Breast epithelium (tissue), 4 donors: Measurements from ENCODE around the gene SMIM1. TPM values are rescaled to one million over a fixed set of nuclear protein-coding genes. Genes with fewer than 3 reads are reported as not detected.
A peak's percentile ranks its signal among the peaks of the same experiment; 100 is the strongest.

Experiments used
- DNase-seq, 2 donors: peaks; one replicate each; pipeline ENCODE4 v3.0.0-alpha.2; 2019; ENCODE audit warnings: low spot score in 2 of 2
- H3K27ac ChIP-seq, 2 donors: fragments of 200-600 bp; sonication (generic) in 1 of 2; one replicate each; pipeline ENCODE4 v1.5.1; 2016 to 2019; ENCODE audit warnings: mild to moderate bottlenecking in 1 of 2
- H3K27me3 ChIP-seq, 2 donors: fragments of 200-600 bp; sonication (generic) in 1 of 2; one replicate each; pipeline versions ENCODE4 v1.5.1 to v1.6.0; 2017 to 2019; ENCODE audit warnings: control low read depth in 1 of 2, mild to moderate bottlenecking in 1 of 2
- H3K36me3 ChIP-seq: fragments of 200-600 bp; one replicate; pipeline ENCODE4 v1.5.1; 2019
- H3K4me1 ChIP-seq, 2 donors: fragments of 200-600 bp; sonication (generic); one replicate each; pipeline ENCODE4 v1.5.1; 2016 to 2019; ENCODE audit warnings: control low read depth in 1 of 2
- H3K4me3 ChIP-seq, 3 donors: fragments of 200-600 bp; sonication (generic); 1 replicate in 2 of 3; 2 replicates in 1 of 3; pipeline ENCODE4 v1.5.1; 2016 to 2019; ENCODE audit warnings: mild to moderate bottlenecking in 3 of 3, moderate library complexity in 2 of 3
- H3K9me3 ChIP-seq, 2 donors: fragments of 200-600 bp; sonication (generic) in 1 of 2; one replicate each; pipeline ENCODE4 v1.5.1; 2016 to 2019; ENCODE audit warnings: control low read depth in 1 of 2
- CTCF ChIP-seq, 3 donors: fragments of 450-650 bp; IDR thresholded peaks; one replicate each; pipeline ENCODE4 v1.5.1; 2016 to 2017; ENCODE audit warnings: antibody characterized with exemption in 3 of 3, mild to moderate bottlenecking in 3 of 3, moderate library complexity in 3 of 3
- POLR2A ChIP-seq: fragments of 450-650 bp; IDR thresholded peaks from one replicate; pipeline ENCODE4 v1.6.1; 2016; ENCODE audit warnings: antibody characterized with exemption, mild to moderate bottlenecking, moderate library complexity
- POLR2AphosphoS5 ChIP-seq, 3 donors: sonication (generic); formaldehyde crosslinking; IDR thresholded peaks; one replicate each; pipeline ENCODE4 v1.6.1; 2017; ENCODE audit warnings: antibody characterized with exemption in 3 of 3
- intact Hi-C: fragments of 100-400 bp; cut with DNase I; formaldehyde crosslinking; loops from one replicate; pipeline ENCODE4 v1.15.1; 2023; ENCODE audit warnings: low total_unique reads
- total RNA-seq, 3 donors: library from RNA; depleted of rRNA; stranded (reverse); fragments of >200 nt; gene quantifications; one replicate each; pipeline ENCODE4 v1.1.0, GENCODE V29; 2016

The SMIM1 gene
- total RNA-seq, 3 donors from 2014 or later: 1.3 to 4.7 (median 4.6) TPM

- H3K4me3 ChIP-seq: no peak overlapping the region
- H3K4me1 ChIP-seq: no peaks in the 10 kb centered on the region
- H3K27me3 ChIP-seq: no peaks in the 10 kb centered on the region
- DNase-seq: no peak
- H3K27ac ChIP-seq: no peak overlapping the region
- intact Hi-C loops: no loop called here
- H3K9me3 ChIP-seq: no peaks in the 10 kb centered on the region
- TF ChIP-seq CTCF (IDR thresholded peaks at IDR 0.05) (no peak), POLR2A (no peak), POLR2AphosphoS5 (IDR thresholded peaks at IDR 0.05) (no peak)
- peaks cover under 1% of the 10 kb centered on the region for H3K36me3 ChIP-seq
These were observed 47.8 kb downstream of the SMIM1 start for GRCh38 chr1:3820316-3820715.

- no peak overlapping the region for H3K27ac ChIP-seq
- H3K36me3 ChIP-seq: peaks cover 8% of the 10 kb centered on the region
- no peaks in the 10 kb centered on the region for H3K4me1 ChIP-seq
- H3K27me3 ChIP-seq: no peaks in the 10 kb centered on the region
- no peaks in the 10 kb centered on the region for H3K9me3 ChIP-seq
- no peak overlapping the region for H3K4me3 ChIP-seq
- DNase-seq: no peak
- TF ChIP-seq POLR2A: no peak
- no peak for TF ChIP-seq POLR2AphosphoS5 (IDR thresholded peaks at IDR 0.05)
- no peak for TF ChIP-seq CTCF (IDR thresholded peaks at IDR 0.05)
- intact Hi-C loops: no loop called here
These were observed 48.5 kb downstream of the SMIM1 start for GRCh38 chr1:3821004-3821403.

- H3K4me3 ChIP-seq: no peak overlapping the region
- H3K27ac ChIP-seq: no peak overlapping the region
- intact Hi-C loops: no loop called here
- peaks cover 9% of the 10 kb centered on the region for H3K36me3 ChIP-seq
- no peak for TF ChIP-seq POLR2A
- TF ChIP-seq CTCF (IDR thresholded peaks at IDR 0.05): no peak
- TF ChIP-seq POLR2AphosphoS5 (IDR thresholded peaks at IDR 0.05): no peak
- no peaks in the 10 kb centered on the region for H3K9me3 ChIP-seq
- no peaks in the 10 kb centered on the region for H3K27me3 ChIP-seq
- no peak for DNase-seq
- H3K4me1 ChIP-seq: no peaks in the 10 kb centered on the region
These were observed 48.9 kb downstream of the SMIM1 start for GRCh38 chr1:3821447-3821846.

GRCh38 chr1:3821908-3822307 is 49.4 kb downstream of the SMIM1 start:
- H3K4me3 ChIP-seq: no peak overlapping the region
- H3K9me3 ChIP-seq: no peaks in the 10 kb centered on the region
- TF ChIP-seq CTCF (IDR thresholded peaks at IDR 0.05) (no peak), POLR2A (no peak), POLR2AphosphoS5 (IDR thresholded peaks at IDR 0.05) (no peak)
- no peak overlapping the region for H3K27ac ChIP-seq
- intact Hi-C loops: no loop called here
- H3K36me3 ChIP-seq: peaks cover 9% of the 10 kb centered on the region
- no peaks in the 10 kb centered on the region for H3K27me3 ChIP-seq
- no peak for DNase-seq
- H3K4me1 ChIP-seq: no peaks in the 10 kb centered on the region

GRCh38 chr1:3822421-3822820 is 49.9 kb downstream of the SMIM1 start:
- Histone ChIP-seq H3K4me1 (no peaks in the 10 kb centered on the region), H3K27ac (no peak overlapping the region), H3K36me3 (peaks cover 9% of the 10 kb centered on the region), H3K9me3 (no peaks in the 10 kb centered on the region), H3K4me3 (no peak overlapping the region), H3K27me3 (no peaks in the 10 kb centered on the region)
- no peak for TF ChIP-seq POLR2AphosphoS5 (IDR thresholded peaks at IDR 0.05)
- TF ChIP-seq CTCF (IDR thresholded peaks at IDR 0.05): no peak
- no peak for TF ChIP-seq POLR2A
- peak in 1 of 2 donors; percentile 12 for DNase-seq
- intact Hi-C loops: no loop called here
